AG04449 (cell line): Measurements from ENCODE around the gene ADGRL3.

Experiments
- CTCF ChIA-PET: fragments of 350-600 bp; formaldehyde crosslinking; extraction: SDS; loops from one replicate; lab custom pipeline; 2021; ENCODE audit warnings: antibody characterized with exemption; lab: Yijun Ruan, JAX
- POLR2A ChIA-PET: fragments of 400-600, 350-600 bp; formaldehyde crosslinking; extraction: SDS; loops from one replicate; lab custom pipeline; 2020; ENCODE audit warnings: antibody characterized with exemption, inconsistent platforms; lab: Yijun Ruan, JAX
- DNase-seq: peaks from one replicate; pipeline ENCODE4 v3.0.0-alpha.2; 2010; ENCODE audit warnings: low read depth, low spot score
- H3K4me3 ChIP-seq: 2 replicates; pipeline ENCODE4 v1.5.1; 2011; ENCODE audit warnings: low read depth, mild to moderate bottlenecking, control low read depth, low read length
- CTCF ChIP-seq: IDR thresholded peaks from one replicate; pipeline ENCODE4 v1.5.1; 2011; ENCODE audit warnings: mild to moderate bottlenecking, moderate library complexity, low read length, control low read depth, inconsistent platforms; ENCODE audit not compliant: insufficient read depth; ENCODE audit errors: missing control alignments

ADGRL3 gene

DNA sequence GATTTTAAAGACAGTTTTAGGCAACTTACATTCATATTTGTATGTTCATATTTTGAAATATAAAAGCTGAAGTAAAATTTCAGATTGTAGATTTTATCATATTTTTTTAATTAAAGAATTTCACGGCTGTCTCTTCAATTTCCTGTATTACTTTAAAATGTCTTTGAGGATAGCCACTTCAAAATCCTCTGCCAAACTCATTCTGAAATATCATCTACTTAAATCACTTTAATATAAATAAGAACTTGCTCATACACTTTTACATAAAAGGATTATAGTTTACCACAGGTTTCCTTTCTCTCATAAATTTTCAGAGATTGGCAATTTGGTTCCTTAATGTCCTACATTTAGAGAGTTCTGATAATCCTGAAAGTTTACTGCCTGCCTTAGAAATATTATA is 478.2 kb downstream of the ADGRL3 start:
- TF ChIP-seq CTCF = no peak
- ChIA-PET CTCF (no interaction called here), POLR2A (no interaction called here)
- DNase-seq = no peak
- H3K4me3 ChIP-seq = no peak overlapping the region

- CTCF ChIA-PET = no interaction called here
- no peak for TF ChIP-seq CTCF
- no peak overlapping the region for H3K4me3 ChIP-seq
- POLR2A ChIA-PET = no interaction called here
- DNase-seq = no peak
These were observed 493.4 kb downstream of the ADGRL3 start for GRCh38 chr4:61693520-61693919.

GRCh38 chr4:61714387-61714911 is 514.3 kb downstream of the ADGRL3 start:
- no peak for TF ChIP-seq CTCF
- POLR2A ChIA-PET = no interaction called here
- H3K4me3 ChIP-seq = no peak overlapping the region
- no peak for DNase-seq
- CTCF ChIA-PET = no interaction called here

DNA sequence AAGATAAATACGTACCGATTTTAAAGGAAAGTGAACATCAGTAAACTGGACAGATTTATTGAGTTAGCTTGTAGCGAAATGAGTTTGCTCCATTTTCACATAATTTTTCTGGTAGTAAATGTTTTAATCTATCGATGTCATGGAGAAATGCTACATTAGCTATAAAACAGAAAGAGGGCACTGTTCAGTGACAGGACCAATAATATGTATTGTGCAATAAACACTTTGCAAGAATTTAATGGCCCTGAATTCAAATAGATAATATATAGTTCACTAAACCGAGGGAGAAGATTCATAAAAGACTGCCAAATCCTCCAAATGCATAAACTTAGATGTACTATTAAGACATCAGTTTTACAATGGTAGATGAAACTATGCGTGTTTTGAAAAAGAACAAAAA is 516.3 kb downstream of the ADGRL3 start:
- CTCF ChIA-PET = no interaction called here

GRCh38 chr4:61723492-61723891 is 523.4 kb downstream of the ADGRL3 start:
- no peak for DNase-seq
- ChIA-PET CTCF (no interaction called here), POLR2A (no interaction called here)
- no peak overlapping the region for H3K4me3 ChIP-seq
- no peak for TF ChIP-seq CTCF

More for the DNA sequence above, 516.3 kb downstream of the ADGRL3 start:
- DNase-seq = no peak
- TF ChIP-seq CTCF = no peak
- POLR2A ChIA-PET = no interaction called here
- H3K4me3 ChIP-seq = no peak overlapping the region

DNA sequence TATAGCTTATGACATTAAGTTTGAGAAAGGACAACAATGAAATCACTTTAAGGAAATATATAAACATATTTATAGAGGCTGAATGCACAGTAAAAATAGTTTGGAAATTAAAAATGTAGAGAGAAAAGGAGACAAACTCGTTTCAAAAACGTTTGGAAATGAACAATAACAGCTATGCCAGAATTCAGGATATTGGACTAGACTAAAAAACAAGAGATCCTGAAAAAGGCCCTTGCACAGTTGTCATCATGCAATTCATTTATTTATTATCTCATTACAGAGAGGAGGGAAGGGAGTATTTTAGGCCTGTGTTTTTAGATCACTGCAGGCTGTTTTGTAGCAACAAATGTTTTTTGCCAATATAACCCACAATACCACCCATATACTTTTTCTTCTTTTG is 527.2 kb downstream of the ADGRL3 start:
- TF ChIP-seq CTCF = no peak
- H3K4me3 ChIP-seq = no peak overlapping the region
- DNase-seq = no peak
- CTCF ChIA-PET = no interaction called here
- POLR2A ChIA-PET = no interaction called here
